ENCODE results near the gene ATXN3L.

The ATXN3L gene

GRCh38 chrX:13319953-13320352 is at the start of gene ATXN3L:
ATXN3L (minus strand) TSS chrX:13320053; CDS start chrX:13319934, 119 bp downstream.
- DNase-seq (ENCODE audit: extremely low spot score) = no peak
- ChIA-PET POLR2A (no interaction called here), CTCF (no interaction called here)
- TF ChIP-seq CTBP1 (IDR thresholded peaks at IDR 0.05; ENCODE audit: borderline replicate concordance) (no peak), ARNT (IDR thresholded peaks at IDR 0.05) (no peak), FOXM1 (IDR thresholded peaks at IDR 0.05; ENCODE audit: borderline replicate concordance) (no peak), LEF1 (IDR thresholded peaks at IDR 0.05; ENCODE audit: borderline replicate concordance) (no peak), TARDBP (IDR thresholded peaks at IDR 0.05) (no peak), HDGF (IDR thresholded peaks at IDR 0.05; ENCODE audit: borderline replicate concordance) (no peak), FOXK2 (IDR thresholded peaks at IDR 0.05) (no peak), BHLHE40 (IDR thresholded peaks at IDR 0.05; ENCODE audit: borderline replicate concordance) (no peak)

DNA sequence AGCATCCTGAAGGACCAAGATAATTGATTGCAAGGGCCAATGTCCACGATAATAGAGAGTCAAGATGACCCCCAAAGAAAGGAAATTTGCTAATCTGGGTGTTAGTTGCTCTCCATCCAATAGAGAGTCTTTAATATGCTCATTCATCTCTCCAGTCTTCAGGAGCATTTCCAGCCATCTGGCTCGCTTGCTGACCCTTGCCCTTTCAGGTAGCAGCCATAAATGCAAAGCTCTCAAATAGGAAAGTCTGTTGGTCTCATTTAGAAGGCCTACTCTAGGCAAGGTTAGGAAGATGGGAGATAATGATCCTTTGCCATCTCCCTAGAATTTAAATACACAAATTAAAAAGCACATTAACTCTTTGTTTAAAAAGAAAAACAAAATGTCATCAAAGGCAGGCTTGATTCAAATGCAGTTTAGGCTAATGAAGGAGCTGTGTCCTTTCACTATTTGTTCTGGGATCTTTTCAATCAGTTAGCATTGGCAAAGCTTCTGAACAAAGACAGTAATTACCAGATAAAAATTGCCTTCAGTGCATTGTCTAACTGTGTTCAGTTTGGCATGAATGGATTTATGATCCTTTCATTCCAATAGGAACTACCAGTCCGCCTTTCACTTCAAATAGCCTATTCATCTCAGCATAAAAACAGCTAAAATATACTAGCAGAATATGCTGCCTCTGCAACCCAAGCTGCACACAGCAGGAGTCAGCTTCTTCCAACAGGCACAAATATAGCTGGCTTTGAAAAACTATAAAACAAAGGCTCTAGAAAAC is 49.6 kb upstream of the ATXN3L start:
- CTCF ChIA-PET = no interaction called here
- no peak for TF ChIP-seq TARDBP (IDR thresholded peaks at IDR 0.05)
- TF ChIP-seq SP1 (IDR thresholded peaks at IDR 0.05) = no peak
- no peak for TF ChIP-seq BHLHE40 (IDR thresholded peaks at IDR 0.05; ENCODE audit: borderline replicate concordance)
- no peak for TF ChIP-seq SUZ12 (IDR thresholded peaks at IDR 0.05)
- no peak for TF ChIP-seq NFRKB (IDR thresholded peaks at IDR 0.05)
- no peak for TF ChIP-seq PKNOX1 (IDR thresholded peaks at IDR 0.05)
- no peak for TF ChIP-seq LEF1 (IDR thresholded peaks at IDR 0.05; ENCODE audit: borderline replicate concordance)
- no peak for TF ChIP-seq ELF4 (IDR thresholded peaks at IDR 0.05)
- TF ChIP-seq FOXA1 (IDR thresholded peaks at IDR 0.05) = no peak
- POLR2A ChIA-PET = no interaction called here
- DNase-seq (ENCODE audit: extremely low spot score) = no peak

DNA sequence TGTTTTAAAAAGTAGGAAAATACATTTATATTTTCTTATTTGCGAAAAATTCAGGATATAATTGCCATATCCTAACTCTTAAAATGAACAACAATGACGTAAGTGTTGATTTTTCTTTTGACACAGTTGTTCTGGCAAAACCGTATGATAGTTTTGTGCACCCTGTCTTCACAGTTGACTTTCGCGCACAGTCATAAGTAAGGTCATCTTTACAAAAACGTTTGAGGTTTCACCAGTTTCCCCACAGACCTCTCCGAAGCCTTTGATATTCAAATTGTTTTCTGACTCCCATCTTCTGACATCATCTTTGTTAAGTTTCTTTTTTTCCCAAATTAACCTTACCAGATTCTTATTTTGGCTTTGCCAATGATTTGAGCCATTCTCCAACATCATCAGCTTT is 48.1 kb upstream of the ATXN3L start:
- CTCF ChIA-PET = no interaction called here
- TF ChIP-seq ARNT (IDR thresholded peaks at IDR 0.05) (no peak), LEF1 (IDR thresholded peaks at IDR 0.05; ENCODE audit: borderline replicate concordance) (no peak)
- DNase-seq (ENCODE audit: extremely low spot score) = no peak
- POLR2A ChIA-PET = no interaction called here

DNA sequence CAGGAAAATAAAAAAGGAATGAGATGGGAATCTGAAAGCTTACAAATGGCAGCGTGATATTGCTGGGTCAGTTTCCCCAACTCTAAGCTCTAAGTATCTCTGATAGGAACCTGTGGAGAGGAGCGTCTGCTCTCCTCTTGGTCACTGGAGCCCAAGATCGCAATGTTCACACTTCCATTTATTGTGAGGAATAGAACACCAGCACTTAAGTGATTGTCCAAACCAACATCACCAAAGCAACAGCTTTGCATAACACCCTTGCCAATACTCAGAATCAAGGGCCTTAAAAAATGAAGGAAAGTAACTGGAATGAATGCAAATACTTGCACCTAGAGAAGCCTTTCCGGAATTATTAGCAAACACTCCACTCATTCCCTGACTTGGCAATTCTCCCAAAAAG is 46.8 kb upstream of the ATXN3L start:
- no peak for DNase-seq (ENCODE audit: extremely low spot score)
- CTCF ChIA-PET = no interaction called here
- TF ChIP-seq LEF1 (IDR thresholded peaks at IDR 0.05; ENCODE audit: borderline replicate concordance) (no peak), L3MBTL2 (conservative IDR thresholded peaks at IDR 0.05) (no peak), TARDBP (IDR thresholded peaks at IDR 0.05) (no peak), ELF4 (IDR thresholded peaks at IDR 0.05) (no peak), NFRKB (IDR thresholded peaks at IDR 0.05) (no peak), PKNOX1 (IDR thresholded peaks at IDR 0.05) (no peak), ARNT (IDR thresholded peaks at IDR 0.05) (no peak)
- POLR2A ChIA-PET = no interaction called here

DNA sequence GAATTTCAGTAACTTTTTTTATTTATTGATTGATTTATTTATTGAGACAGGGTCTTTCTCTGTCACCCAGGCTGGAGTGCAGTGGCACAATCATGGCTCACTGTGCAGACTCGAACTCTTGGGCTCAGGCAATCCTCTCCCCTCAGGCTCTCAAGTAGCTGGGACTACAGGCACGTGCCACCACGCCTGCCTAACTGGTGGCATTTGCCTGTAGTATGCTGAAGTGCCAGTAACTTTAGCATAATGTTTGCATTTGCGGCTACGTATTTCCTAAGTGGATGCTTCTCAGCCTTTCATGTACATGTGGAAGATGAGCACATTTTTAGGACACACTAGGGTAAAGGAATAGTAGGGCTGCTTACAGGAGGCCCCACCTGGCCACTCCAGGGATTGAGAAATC is 45.3 kb upstream of the ATXN3L start:
- no peak for TF ChIP-seq SUZ12 (IDR thresholded peaks at IDR 0.05)
- no peak for TF ChIP-seq HDGF (IDR thresholded peaks at IDR 0.05; ENCODE audit: borderline replicate concordance)
- no peak for TF ChIP-seq ZNF384 (IDR thresholded peaks at IDR 0.05)
- no peak for TF ChIP-seq TARDBP (IDR thresholded peaks at IDR 0.05)
- no peak for TF ChIP-seq L3MBTL2 (conservative IDR thresholded peaks at IDR 0.05)
- TF ChIP-seq FOXA1 (IDR thresholded peaks at IDR 0.05) = no peak
- TF ChIP-seq NFRKB (IDR thresholded peaks at IDR 0.05) = no peak
- no peak for TF ChIP-seq SP1 (IDR thresholded peaks at IDR 0.05)
- CTCF ChIA-PET = no interaction called here
- DNase-seq (ENCODE audit: extremely low spot score) = no peak
- POLR2A ChIA-PET = no interaction called here

- POLR2A ChIA-PET = no interaction called here
- CTCF ChIA-PET = no interaction called here
- TF ChIP-seq FOXM1 (IDR thresholded peaks at IDR 0.05; ENCODE audit: borderline replicate concordance) (no peak), ZNF384 (IDR thresholded peaks at IDR 0.05) (no peak), SUZ12 (IDR thresholded peaks at IDR 0.05) (no peak), PKNOX1 (IDR thresholded peaks at IDR 0.05) (no peak), L3MBTL2 (conservative IDR thresholded peaks at IDR 0.05) (no peak), SP1 (IDR thresholded peaks at IDR 0.05) (no peak), NFRKB (IDR thresholded peaks at IDR 0.05) (no peak), ARNT (IDR thresholded peaks at IDR 0.05) (no peak), CTBP1 (IDR thresholded peaks at IDR 0.05; ENCODE audit: borderline replicate concordance) (no peak), LEF1 (IDR thresholded peaks at IDR 0.05; ENCODE audit: borderline replicate concordance) (no peak), HDGF (IDR thresholded peaks at IDR 0.05; ENCODE audit: borderline replicate concordance) (no peak), ELF4 (IDR thresholded peaks at IDR 0.05) (no peak), TARDBP (IDR thresholded peaks at IDR 0.05) (no peak), FOXK2 (IDR thresholded peaks at IDR 0.05) (no peak), FOXA1 (IDR thresholded peaks at IDR 0.05) (no peak), BHLHE40 (IDR thresholded peaks at IDR 0.05; ENCODE audit: borderline replicate concordance) (no peak)
- no peak for DNase-seq (ENCODE audit: extremely low spot score)
These were observed 44.5 kb upstream of the ATXN3L start for GRCh38 chrX:13364230-13364857.

Measured in HEK293T (cell line).